Mammary epithelial cell (primary cell): ENCODE results near the gene PRMT1.
"Not testable (repeated sequence)": the region's sequence is repeated elsewhere in the genome, so short reads cannot be mapped to it uniquely, and the experiment has no call there.

Experiments used
- EZH2 ChIP-seq: IDR thresholded peaks from 2 replicates; pipeline ENCODE4 v1.6.1; 2012; ENCODE audit warnings: low read length, inconsistent platforms, borderline replicate concordance
- TF ChIP-seq, protein P1 (sequence below), 2 donors: IDR thresholded peaks in 1 of 2; conservative IDR thresholded peaks in 1 of 2; 2 replicates each; pipeline ENCODE4 v1.5.1; 2011 to 2012; ENCODE audit warnings: inconsistent platforms in 2 of 2, low read length in 2 of 2, mild to moderate bottlenecking in 2 of 2, control low read depth in 1 of 2, low read depth in 1 of 2; ENCODE audit not compliant: insufficient read depth in 1 of 2; ENCODE audit errors: extremely low read depth in 1 of 2

- TF ChIP-seq, protein P1, sequence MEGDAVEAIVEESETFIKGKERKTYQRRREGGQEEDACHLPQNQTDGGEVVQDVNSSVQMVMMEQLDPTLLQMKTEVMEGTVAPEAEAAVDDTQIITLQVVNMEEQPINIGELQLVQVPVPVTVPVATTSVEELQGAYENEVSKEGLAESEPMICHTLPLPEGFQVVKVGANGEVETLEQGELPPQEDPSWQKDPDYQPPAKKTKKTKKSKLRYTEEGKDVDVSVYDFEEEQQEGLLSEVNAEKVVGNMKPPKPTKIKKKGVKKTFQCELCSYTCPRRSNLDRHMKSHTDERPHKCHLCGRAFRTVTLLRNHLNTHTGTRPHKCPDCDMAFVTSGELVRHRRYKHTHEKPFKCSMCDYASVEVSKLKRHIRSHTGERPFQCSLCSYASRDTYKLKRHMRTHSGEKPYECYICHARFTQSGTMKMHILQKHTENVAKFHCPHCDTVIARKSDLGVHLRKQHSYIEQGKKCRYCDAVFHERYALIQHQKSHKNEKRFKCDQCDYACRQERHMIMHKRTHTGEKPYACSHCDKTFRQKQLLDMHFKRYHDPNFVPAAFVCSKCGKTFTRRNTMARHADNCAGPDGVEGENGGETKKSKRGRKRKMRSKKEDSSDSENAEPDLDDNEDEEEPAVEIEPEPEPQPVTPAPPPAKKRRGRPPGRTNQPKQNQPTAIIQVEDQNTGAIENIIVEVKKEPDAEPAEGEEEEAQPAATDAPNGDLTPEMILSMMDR (conservative IDR thresholded peaks at IDR 0.05 in 1 of 2, IDR thresholded peaks at IDR 0.05 in 1 of 2; ENCODE audit: extremely low read depth in 1 of 2, insufficient read depth in 1 of 2, low read depth in 1 of 2, low read length in 2 of 2), result not testable (repeated sequence)
- TF ChIP-seq EZH2, result not testable (repeated sequence)
These were observed 42.3 kb downstream of the PRMT1 start for GRCh38 chr19:49719420-49719819.
